HepG2 (cell line): ENCODE data around the gene EIF6. TPM values are rescaled to one million over a fixed set of nuclear protein-coding genes. Genes with fewer than 3 reads are reported as not detected.

Source experiments
- IKZF4 ChIP-seq: sonication (generic); formaldehyde crosslinking; IDR thresholded peaks from 2 replicates; pipeline ENCODE4 v1.5.1; 2020; ENCODE audit warnings: borderline replicate concordance, mild to moderate bottlenecking, low read depth, missing genetic modification reagents; ENCODE audit errors: not compliant biosample characterization
- MNT ChIP-seq: fragments of 450-650 bp; IDR thresholded peaks from 2 replicates; pipeline ENCODE4 v1.6.1; 2016
- NFKB2 ChIP-seq: sonication (generic); formaldehyde crosslinking; IDR thresholded peaks from 2 replicates; pipeline ENCODE4 v1.4.0; 2020; ENCODE audit warnings: missing genetic modification reagents, borderline replicate concordance
- PHB2 ChIP-seq: fragments of 450-650 bp; IDR thresholded peaks from 2 replicates; pipeline ENCODE4 v1.6.1; 2018; ENCODE audit not compliant: partially characterized antibody
- RBM22 ChIP-seq: fragments of 200-400 bp; formaldehyde crosslinking; optimal IDR thresholded peaks from 2 replicates; pipeline ENCODE3; 2017; ENCODE audit warnings: mild to moderate bottlenecking, low read length, moderate library complexity
- RXRA ChIP-seq: sonication (generic); formaldehyde crosslinking; IDR thresholded peaks from 2 replicates; pipeline ENCODE4 v1.5.1; 2020; ENCODE audit warnings: missing genetic modification reagents
- SALL1 ChIP-seq: sonication (generic); formaldehyde crosslinking; IDR thresholded peaks from 2 replicates; pipeline ENCODE4 v1.8.0; 2022; ENCODE audit warnings: mild to moderate bottlenecking, missing genetic modification reagents
- XRCC5 ChIP-seq: fragments of 200-400 bp; formaldehyde crosslinking; optimal IDR thresholded peaks from 2 replicates; pipeline ENCODE3; 2017; ENCODE audit warnings: mild to moderate bottlenecking, low read length
- ZHX1 ChIP-seq: sonication (generic); formaldehyde crosslinking; IDR thresholded peaks from 2 replicates; pipeline ENCODE4 v1.8.1; 2022; ENCODE audit warnings: low read depth, mild to moderate bottlenecking, missing genetic modification reagents
- ZNF292 ChIP-seq: sonication (generic); formaldehyde crosslinking; IDR thresholded peaks from 2 replicates; pipeline ENCODE4 v1.8.1; 2022; ENCODE audit warnings: mild to moderate bottlenecking, low read depth, missing genetic modification reagents, borderline replicate concordance
- polyA plus RNA-seq, 8 experiments: library from polyadenylated mRNA; depleted of rRNA in 3 of 8; stranded (reverse) in 7 of 8; unstranded in 1 of 8; fragments of >200 nt; fragmentation: Illumina TruSeq in 4 of 8; extraction: Trizol in 4 of 8; gene quantifications; 2 replicates each; pipeline versions ENCODE4 v1.2.1 to v1.2.3, GENCODE V29; 2011 to 2016; ENCODE audit warnings: low read depth in 4 of 8, missing spikeins in 1 of 8, mixed read lengths in 1 of 8; ENCODE audit not compliant: insufficient read depth in 1 of 8
- total RNA-seq, 5 experiments: library from RNA; depleted of rRNA; stranded (reverse); fragments of >200 nt; fragmentation: Illumina TruSeq; extraction: Trizol; gene quantifications; 2 replicates each; pipeline ENCODE4 v1.2.3, GENCODE V29; 2016; ENCODE audit warnings: low read depth in 1 of 5

Gene EIF6
- total and polyA plus RNA-seq, 2 of the 13 experiments (the other 11 are each of a cell fraction or from before 2014, with no cell fraction given) = 462 to 466 TPM

- TF ChIP-seq ZHX1 (CRISPR knock-in tag) (peak; percentile 33; the same call in 1 of the 2 replicates), RXRA (CRISPR knock-in tag) (0 out of 2 replicates have a peak, but pooled peaks have one; percentile 18), PHB2 (no peak), MNT (no peak), IKZF4 (CRISPR knock-in tag) (no peak), SALL1 (0 out of 2 replicates have a peak, but pooled peaks have one; percentile 9), RBM22 (no peak), ZNF292 (CRISPR knock-in tag) (no peak), XRCC5 (no peak), NFKB2 (CRISPR knock-in tag) (0 out of 2 replicates have a peak, but pooled peaks have one; percentile 31)
Measured at GRCh38 chr20:35297155-35297554, 12.6 kb upstream of the EIF6 start (continued).
